HT1080 (cell line): ENCODE data around the gene MITF. TPM values are rescaled to one million over a fixed set of nuclear protein-coding genes. Genes with fewer than 3 reads are reported as not detected.

Source experiments
- DNase-seq: peaks from one replicate; pipeline ENCODE4 v3.0.0-alpha.2; 2015; ENCODE audit warnings: low read depth
- total RNA-seq: library from RNA; depleted of rRNA; stranded (reverse); fragments of >200 nt; shearing (Covaris generic); gene quantifications from 2 replicates; pipeline ENCODE4 v1.2.3, GENCODE V29; 2014

The MITF gene
- total RNA-seq, 1 experiment from 2014 or later, result 6.5 TPM

- no peak for DNase-seq
Measured at GRCh38 chr3:69871251-69871650, 132.0 kb downstream of the MITF start.

- DNase-seq, result no peak
Measured at GRCh38 chr3:69871868-69872267, 132.6 kb downstream of the MITF start.

- DNase-seq, result no peak
Measured at GRCh38 chr3:69872783-69873378, 133.6 kb downstream of the MITF start.

GRCh38 chr3:69876073-69876472, 136.8 kb downstream of the MITF start:
- no peak for DNase-seq

- DNase-seq, result no peak
Measured at GRCh38 chr3:69878254-69878653, 139.0 kb downstream of the MITF start.

- no peak for DNase-seq
Measured at GRCh38 chr3:69879051-69879450, 139.8 kb downstream of the MITF start.

- no peak for DNase-seq
Measured at GRCh38 chr3:69880069-69880640, 140.9 kb downstream of the MITF start.

- DNase-seq, result no peak
Measured at GRCh38 chr3:69881051-69881450, 141.8 kb downstream of the MITF start.

GRCh38 chr3:69881756-69882428, 142.6 kb downstream of the MITF start:
- DNase-seq, result no peak

- no peak for DNase-seq
Measured at GRCh38 chr3:69882560-69882959, 143.3 kb downstream of the MITF start.

- DNase-seq, result no peak
Measured at GRCh38 chr3:69888040-69888942, 149.0 kb downstream of the MITF start.

GRCh38 chr3:69888943-69889315, 149.7 kb downstream of the MITF start:
- no peak for DNase-seq

GRCh38 chr3:69890084-69890483, 150.8 kb downstream of the MITF start:
- peak; percentile 75 for DNase-seq

- DNase-seq, result no peak
Measured at GRCh38 chr3:69890691-69891090, 151.4 kb downstream of the MITF start.

GRCh38 chr3:69892706-69893105, 153.4 kb downstream of the MITF start:
- DNase-seq, result no peak

GRCh38 chr3:69893274-69893673, 154.0 kb downstream of the MITF start:
- DNase-seq, result no peak

GRCh38 chr3:69896095-69896494, 156.8 kb downstream of the MITF start:
- DNase-seq, result no peak

- DNase-seq, result no peak
Measured at GRCh38 chr3:69900331-69900730, 161.1 kb downstream of the MITF start.

GRCh38 chr3:69901802-69902201, 162.5 kb downstream of the MITF start:
- DNase-seq, result no peak

GRCh38 chr3:69902386-69902785, 163.1 kb downstream of the MITF start:
- no peak for DNase-seq

GRCh38 chr3:69906351-69906966, 167.2 kb downstream of the MITF start:
- no peak for DNase-seq

- DNase-seq, result no peak
Measured at GRCh38 chr3:69907554-69907953, 168.3 kb downstream of the MITF start.
